A673 (cell line): ENCODE measurements around the gene ABI2.

ENCODE experiments used
- CTCF ChIP-seq: fragments of 300-800, 200-600 bp; sonication (generic); conservative IDR thresholded peaks from 2 replicates; pipeline ENCODE4 v1.5.1; 2017; ENCODE audit warnings: low read depth, mild to moderate bottlenecking, antibody characterized with exemption, low read length, moderate library complexity, mixed read lengths
- EZH2 ChIP-seq: fragments of 200-600 bp; sonication (generic); IDR thresholded peaks from 2 replicates; pipeline ENCODE4 v1.6.1; 2017; ENCODE audit warnings: borderline replicate concordance, low read depth, mild to moderate bottlenecking, mixed read lengths, antibody characterized with exemption, low read length; ENCODE audit not compliant: poor library complexity, severe bottlenecking

- no peak for TF ChIP-seq CTCF
- no peak for TF ChIP-seq EZH2
Measured at GRCh38 chr2:203361495-203361894, 33.3 kb downstream of the ABI2 start.
